Measurements from ENCODE around the gene SHF.

SHF gene

DNA sequence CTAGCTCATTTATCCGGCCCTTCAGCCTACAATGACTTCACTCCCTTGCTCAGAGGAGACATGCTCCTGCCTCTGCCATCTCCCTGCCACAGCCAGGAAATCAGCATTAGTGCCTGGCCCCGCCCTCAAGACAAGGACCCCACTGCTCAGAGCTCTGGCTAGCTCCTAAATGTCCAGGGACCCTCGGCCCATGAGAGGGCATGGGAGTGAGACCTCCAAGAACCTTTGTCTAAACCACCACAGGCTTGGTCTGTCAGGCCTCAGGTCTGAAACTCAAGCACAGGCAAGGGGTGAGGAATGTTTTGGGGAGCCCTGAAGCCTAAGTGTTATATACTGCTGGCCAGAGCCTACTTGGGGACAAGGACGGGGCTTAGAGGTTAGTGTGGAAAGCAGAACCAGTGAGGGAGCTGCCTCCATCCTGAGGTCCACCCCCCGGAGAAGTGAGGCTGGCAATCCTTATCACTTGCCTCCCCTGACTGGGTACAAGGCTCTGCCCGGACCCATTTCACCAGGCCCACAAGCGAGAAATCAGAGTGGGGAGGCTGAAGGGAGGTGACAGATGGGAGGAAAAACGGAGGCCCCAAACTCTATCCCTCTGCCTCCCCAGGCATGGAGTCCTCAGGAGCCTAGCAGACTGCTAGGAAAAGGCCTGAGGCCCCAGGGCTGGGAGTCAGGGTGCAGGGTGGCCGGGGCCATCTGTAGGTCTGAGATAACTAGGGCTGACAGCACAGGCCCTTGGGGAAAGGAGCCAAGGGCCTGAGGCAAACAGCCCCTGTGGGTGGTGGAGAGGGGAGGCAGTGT, 18.8 kb downstream of the SHF start:
- Histone ChIP-seq H3K4me1 (ENCODE audit: control insufficient read depth, insufficient read depth, low read length) (peaks cover 13% of the 10 kb centered on the region), H3K36me3 (ENCODE audit: control insufficient read depth, insufficient read depth, low read length) (peaks cover 15% of the 10 kb centered on the region), H3K9me3 (ENCODE audit: control insufficient read depth, low read length) (no peaks in the 10 kb centered on the region), H3K4me3 (ENCODE audit: insufficient read depth, low read depth, low read length) (no peak overlapping the region), H3K27ac (ENCODE audit: insufficient read depth, low read depth, low read length, poor library complexity, severe bottlenecking) (no peak overlapping the region), H3K27me3 (ENCODE audit: control insufficient read depth, insufficient read depth, low read length, poor library complexity, severe bottlenecking) (no peaks in the 10 kb centered on the region)
- 91 to 94% methylated on average over 9 of the region's 9 CpGs for WGBS, 2 experiments

DNA sequence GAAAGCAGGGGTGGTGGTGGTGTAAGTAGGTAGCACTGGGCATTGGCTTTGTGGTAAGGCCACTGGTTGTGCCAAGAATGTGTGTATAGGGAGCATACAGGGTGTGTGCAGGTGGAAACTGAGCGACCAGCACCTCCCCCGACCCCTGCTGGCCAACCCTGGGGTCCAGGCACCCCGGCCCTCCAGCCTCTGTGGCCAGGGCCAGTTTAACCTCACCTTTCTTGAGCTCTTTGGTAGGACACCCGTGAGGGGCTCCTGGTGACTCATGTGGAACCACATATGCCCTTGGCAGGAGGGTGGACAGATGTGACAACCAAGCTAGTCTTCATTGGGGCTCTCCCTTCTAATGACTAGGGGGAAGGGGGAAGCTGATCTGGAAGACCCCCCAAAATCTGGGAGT, 19.5 kb downstream of the SHF start:
- H3K36me3 ChIP-seq (ENCODE audit: control insufficient read depth, insufficient read depth, low read length), result peaks cover 12% of the 10 kb centered on the region
- H3K4me3 ChIP-seq (ENCODE audit: insufficient read depth, low read depth, low read length), result no peak overlapping the region
- no peaks in the 10 kb centered on the region for H3K9me3 ChIP-seq (ENCODE audit: control insufficient read depth, low read length)
- 93 to 96% methylated on average over 4 of the region's 4 CpGs for WGBS, 2 experiments
- H3K27me3 ChIP-seq (ENCODE audit: control insufficient read depth, insufficient read depth, low read length, poor library complexity, severe bottlenecking), result no peaks in the 10 kb centered on the region
- peaks cover 13% of the 10 kb centered on the region for H3K4me1 ChIP-seq (ENCODE audit: control insufficient read depth, insufficient read depth, low read length)
- no peak overlapping the region for H3K27ac ChIP-seq (ENCODE audit: insufficient read depth, low read depth, low read length, poor library complexity, severe bottlenecking)

DNA sequence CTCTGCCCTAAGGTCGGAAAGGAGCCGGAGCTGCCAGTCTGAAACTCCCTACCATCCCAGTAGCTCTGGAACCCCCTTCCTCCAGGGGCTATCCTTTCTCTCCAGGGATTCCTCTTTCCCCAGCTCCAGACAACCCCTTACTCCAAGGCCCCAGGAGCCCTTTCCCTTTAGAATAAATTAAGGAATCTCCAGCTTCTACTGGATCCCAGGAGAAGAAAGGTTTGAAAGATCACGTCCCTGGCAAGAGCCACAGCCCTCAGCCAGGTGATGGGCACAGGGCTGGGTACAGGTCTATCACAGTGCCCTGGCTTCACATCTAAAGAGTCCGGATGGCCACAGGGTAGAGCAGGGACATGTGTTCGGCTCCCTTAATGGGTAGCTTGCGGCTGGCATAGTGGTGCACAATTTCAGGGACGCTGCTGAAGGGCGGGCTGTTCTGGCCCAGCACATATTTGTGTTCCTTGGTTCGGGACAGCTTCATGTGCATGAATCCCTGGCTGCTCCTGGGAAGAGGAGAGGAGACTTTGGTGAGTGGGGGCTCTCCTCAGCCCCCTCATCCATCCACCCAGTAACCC, 20.0 kb downstream of the SHF start:
- WGBS, 2 experiments, result 73 to 74% methylated on average over 9 of the region's 9 CpGs
- Histone ChIP-seq H3K9me3 (ENCODE audit: control insufficient read depth, low read length) (no peaks in the 10 kb centered on the region), H3K36me3 (ENCODE audit: control insufficient read depth, insufficient read depth, low read length) (peaks cover 11% of the 10 kb centered on the region), H3K4me3 (ENCODE audit: insufficient read depth, low read depth, low read length) (peak overlapping the region; percentile 47), H3K27me3 (ENCODE audit: control insufficient read depth, insufficient read depth, low read length, poor library complexity, severe bottlenecking) (no peaks in the 10 kb centered on the region), H3K27ac (ENCODE audit: insufficient read depth, low read depth, low read length, poor library complexity, severe bottlenecking) (peak overlapping the region; percentile 95), H3K4me1 (ENCODE audit: control insufficient read depth, insufficient read depth, low read length) (peaks cover 9% of the 10 kb centered on the region)

DNA sequence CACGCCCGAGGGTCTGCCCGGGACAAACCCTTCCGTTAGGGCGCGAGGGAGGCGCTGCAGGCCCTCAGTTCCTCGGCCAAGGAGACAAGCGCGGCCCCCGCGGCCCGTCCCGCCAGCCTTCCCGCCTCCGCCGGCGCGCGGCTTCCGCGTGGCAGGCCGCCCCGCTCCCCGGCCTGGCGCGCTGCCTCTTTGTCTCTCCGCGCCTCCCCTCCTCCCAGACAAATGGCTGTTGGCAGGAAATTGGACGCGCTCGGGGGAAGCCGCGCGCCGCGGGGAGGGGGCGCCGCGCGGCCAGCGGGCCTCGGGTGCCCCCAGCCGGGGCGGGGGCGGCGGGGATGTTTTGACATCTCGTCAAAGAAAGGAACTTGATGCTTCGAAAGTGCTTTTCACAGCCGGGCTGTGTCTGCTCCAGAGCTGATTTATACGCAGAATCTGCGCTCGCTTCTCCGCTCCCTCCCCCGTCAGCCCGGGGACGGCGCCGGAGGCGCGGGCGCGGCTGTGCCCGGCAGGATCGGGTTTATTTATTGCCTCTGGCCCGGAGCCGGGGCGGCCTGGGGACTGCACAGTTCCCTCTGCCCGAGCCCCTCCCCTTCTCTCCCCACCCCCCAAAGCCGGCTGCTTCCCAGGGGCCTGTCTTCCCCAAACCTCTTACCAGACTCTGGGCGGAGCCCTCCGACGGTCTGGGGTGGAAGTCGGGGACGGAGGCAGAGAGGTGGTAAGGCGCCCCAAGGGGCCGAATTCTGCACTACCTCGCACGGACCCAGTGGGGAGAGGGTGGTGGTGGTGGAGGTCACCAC, 20.7 kb downstream of the SHF start:
- Histone ChIP-seq H3K36me3 (ENCODE audit: control insufficient read depth, insufficient read depth, low read length) (peaks cover 9% of the 10 kb centered on the region), H3K27ac (ENCODE audit: insufficient read depth, low read depth, low read length, poor library complexity, severe bottlenecking) (peak overlapping the region; percentile 95), H3K4me1 (ENCODE audit: control insufficient read depth, insufficient read depth, low read length) (peaks cover 8% of the 10 kb centered on the region), H3K27me3 (ENCODE audit: control insufficient read depth, insufficient read depth, low read length, poor library complexity, severe bottlenecking) (no peaks in the 10 kb centered on the region), H3K9me3 (ENCODE audit: control insufficient read depth, low read length) (no peaks in the 10 kb centered on the region), H3K4me3 (ENCODE audit: insufficient read depth, low read depth, low read length) (peak overlapping the region; percentile 47)
- WGBS, 2 experiments, result 0% methylated on average over 78 to 79 of the region's 79 CpGs

- Histone ChIP-seq H3K4me1 (ENCODE audit: control insufficient read depth, insufficient read depth, low read length) (peaks cover 8% of the 10 kb centered on the region), H3K27ac (ENCODE audit: insufficient read depth, low read depth, low read length, poor library complexity, severe bottlenecking) (no peak overlapping the region), H3K9me3 (ENCODE audit: control insufficient read depth, low read length) (no peaks in the 10 kb centered on the region), H3K36me3 (ENCODE audit: control insufficient read depth, insufficient read depth, low read length) (no peaks in the 10 kb centered on the region), H3K27me3 (ENCODE audit: control insufficient read depth, insufficient read depth, low read length, poor library complexity, severe bottlenecking) (no peaks in the 10 kb centered on the region), H3K4me3 (ENCODE audit: insufficient read depth, low read depth, low read length) (no peak overlapping the region)
- WGBS, 2 experiments, result 74 to 78% methylated on average over 5 of the region's 5 CpGs
Observed at GRCh38 chr15:45165536-45165935, 22.2 kb downstream of the SHF start.

DNA sequence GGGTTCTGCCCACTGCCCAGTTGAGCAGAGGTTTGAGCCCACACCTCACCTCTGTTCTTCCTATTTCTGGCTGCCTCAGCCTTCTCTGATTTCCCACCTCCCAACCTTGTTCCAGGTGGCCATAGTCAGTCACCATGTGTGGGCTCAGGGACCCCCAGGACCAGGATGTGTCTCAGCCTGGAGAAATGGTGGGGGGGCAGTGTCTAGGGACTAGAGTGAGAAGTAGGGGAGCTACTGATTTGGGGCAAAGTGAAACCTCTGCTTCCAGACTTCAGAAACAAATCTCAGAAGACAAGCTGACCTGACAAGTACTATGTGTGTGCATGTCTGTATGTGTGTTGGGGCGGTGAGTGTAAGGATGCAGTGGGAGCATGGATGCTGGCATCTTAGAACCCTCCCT, 22.9 kb downstream of the SHF start:
- Histone ChIP-seq H3K4me3 (ENCODE audit: insufficient read depth, low read depth, low read length) (no peak overlapping the region), H3K9me3 (ENCODE audit: control insufficient read depth, low read length) (no peaks in the 10 kb centered on the region), H3K36me3 (ENCODE audit: control insufficient read depth, insufficient read depth, low read length) (no peaks in the 10 kb centered on the region), H3K27me3 (ENCODE audit: control insufficient read depth, insufficient read depth, low read length, poor library complexity, severe bottlenecking) (no peaks in the 10 kb centered on the region), H3K27ac (ENCODE audit: insufficient read depth, low read depth, low read length, poor library complexity, severe bottlenecking) (no peak overlapping the region), H3K4me1 (ENCODE audit: control insufficient read depth, insufficient read depth, low read length) (peaks cover 8% of the 10 kb centered on the region)
- 90% methylated on average over 1 of the region's 1 CpG; no CpG with 5 or more reads in 1 of the 2 experiments for WGBS, 2 experiments

- H3K27ac ChIP-seq (ENCODE audit: insufficient read depth, low read depth, low read length, poor library complexity, severe bottlenecking), result no peak overlapping the region
- no peaks in the 10 kb centered on the region for H3K27me3 ChIP-seq (ENCODE audit: control insufficient read depth, insufficient read depth, low read length, poor library complexity, severe bottlenecking)
- no peaks in the 10 kb centered on the region for H3K36me3 ChIP-seq (ENCODE audit: control insufficient read depth, insufficient read depth, low read length)
- peaks cover 9% of the 10 kb centered on the region for H3K4me1 ChIP-seq (ENCODE audit: control insufficient read depth, insufficient read depth, low read length)
- no peak overlapping the region for H3K4me3 ChIP-seq (ENCODE audit: insufficient read depth, low read depth, low read length)
- 86 to 87% methylated on average over 9 of the region's 9 CpGs for WGBS, 2 experiments
- no peaks in the 10 kb centered on the region for H3K9me3 ChIP-seq (ENCODE audit: control insufficient read depth, low read length)
Observed at GRCh38 chr15:45163508-45163856, 24.3 kb downstream of the SHF start.

GRCh38 chr15:45162771-45163507, 24.8 kb downstream of the SHF start:
- Histone ChIP-seq H3K9me3 (ENCODE audit: control insufficient read depth, low read length) (no peaks in the 10 kb centered on the region), H3K4me1 (ENCODE audit: control insufficient read depth, insufficient read depth, low read length) (peaks cover 14% of the 10 kb centered on the region), H3K36me3 (ENCODE audit: control insufficient read depth, insufficient read depth, low read length) (no peaks in the 10 kb centered on the region), H3K27ac (ENCODE audit: insufficient read depth, low read depth, low read length, poor library complexity, severe bottlenecking) (no peak overlapping the region), H3K4me3 (ENCODE audit: insufficient read depth, low read depth, low read length) (no peak overlapping the region), H3K27me3 (ENCODE audit: control insufficient read depth, insufficient read depth, low read length, poor library complexity, severe bottlenecking) (no peaks in the 10 kb centered on the region)
- 9 to 17% methylated on average over 7 of the region's 7 CpGs for WGBS, 2 experiments

- WGBS, 2 experiments, result 92 to 95% methylated on average over 14 of the region's 14 CpGs
- Histone ChIP-seq H3K27ac (ENCODE audit: insufficient read depth, low read depth, low read length, poor library complexity, severe bottlenecking) (no peak overlapping the region), H3K9me3 (ENCODE audit: control insufficient read depth, low read length) (no peaks in the 10 kb centered on the region), H3K4me1 (ENCODE audit: control insufficient read depth, insufficient read depth, low read length) (peaks cover 25% of the 10 kb centered on the region), H3K27me3 (ENCODE audit: control insufficient read depth, insufficient read depth, low read length, poor library complexity, severe bottlenecking) (no peaks in the 10 kb centered on the region), H3K4me3 (ENCODE audit: insufficient read depth, low read depth, low read length) (no peak overlapping the region), H3K36me3 (ENCODE audit: control insufficient read depth, insufficient read depth, low read length) (no peaks in the 10 kb centered on the region)
Observed at GRCh38 chr15:45161666-45162065, 26.1 kb downstream of the SHF start.

- Histone ChIP-seq H3K27ac (ENCODE audit: insufficient read depth, low read depth, low read length, poor library complexity, severe bottlenecking) (no peak overlapping the region), H3K4me1 (ENCODE audit: control insufficient read depth, insufficient read depth, low read length) (peaks cover 22% of the 10 kb centered on the region), H3K9me3 (ENCODE audit: control insufficient read depth, low read length) (no peaks in the 10 kb centered on the region), H3K27me3 (ENCODE audit: control insufficient read depth, insufficient read depth, low read length, poor library complexity, severe bottlenecking) (no peaks in the 10 kb centered on the region), H3K4me3 (ENCODE audit: insufficient read depth, low read depth, low read length) (no peak overlapping the region), H3K36me3 (ENCODE audit: control insufficient read depth, insufficient read depth, low read length) (no peaks in the 10 kb centered on the region)
- WGBS, 2 experiments, result 2 to 9% methylated on average over 1 of the region's 1 CpG
Observed at GRCh38 chr15:45157974-45158373, 29.8 kb downstream of the SHF start.
